Right lobe of liver (tissue), 4 donors: ENCODE data around the gene MACROD1.

ENCODE experiments used
- CTCF ChIP-seq, 4 donors: fragments of 200-600 bp in 3 of 4; fragments of 450-650 bp in 1 of 4; IDR thresholded peaks; one replicate each; pipeline versions ENCODE4 v1.5.1 to v1.8.0; 2016 to 2022; ENCODE audit warnings: antibody characterized with exemption in 4 of 4, mild to moderate bottlenecking in 2 of 4
- POLR2A ChIP-seq: fragments of 450-650 bp; IDR thresholded peaks from one replicate; pipeline ENCODE4 v1.6.1; 2017; ENCODE audit warnings: antibody characterized with exemption, mild to moderate bottlenecking
- donor health status: DM: no; HTN: no; CAD: no.
- donor health status: DM: no; HTN: no; CAD: no.
- donor health status: DM: no; HTN: yes; CAD: no.

- TF ChIP-seq CTCF (IDR thresholded peaks at IDR 0.05) (no peak), POLR2A (no peak)
Observed at GRCh38 chr11:64097468-64098317, 68.2 kb downstream of the MACROD1 start.
